ENCODE results near the gene SAAL1. TPM values are rescaled to one million over a fixed set of nuclear protein-coding genes. Genes with fewer than 3 reads are reported as not detected.

The SAAL1 gene, protein sequence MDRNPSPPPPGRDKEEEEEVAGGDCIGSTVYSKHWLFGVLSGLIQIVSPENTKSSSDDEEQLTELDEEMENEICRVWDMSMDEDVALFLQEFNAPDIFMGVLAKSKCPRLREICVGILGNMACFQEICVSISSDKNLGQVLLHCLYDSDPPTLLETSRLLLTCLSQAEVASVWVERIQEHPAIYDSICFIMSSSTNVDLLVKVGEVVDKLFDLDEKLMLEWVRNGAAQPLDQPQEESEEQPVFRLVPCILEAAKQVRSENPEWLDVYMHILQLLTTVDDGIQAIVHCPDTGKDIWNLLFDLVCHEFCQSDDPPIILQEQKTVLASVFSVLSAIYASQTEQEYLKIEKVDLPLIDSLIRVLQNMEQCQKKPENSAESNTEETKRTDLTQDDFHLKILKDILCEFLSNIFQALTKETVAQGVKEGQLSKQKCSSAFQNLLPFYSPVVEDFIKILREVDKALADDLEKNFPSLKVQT
- total RNA-seq, result 13.0 and 15.3 TPM in 2 replicates

DNA sequence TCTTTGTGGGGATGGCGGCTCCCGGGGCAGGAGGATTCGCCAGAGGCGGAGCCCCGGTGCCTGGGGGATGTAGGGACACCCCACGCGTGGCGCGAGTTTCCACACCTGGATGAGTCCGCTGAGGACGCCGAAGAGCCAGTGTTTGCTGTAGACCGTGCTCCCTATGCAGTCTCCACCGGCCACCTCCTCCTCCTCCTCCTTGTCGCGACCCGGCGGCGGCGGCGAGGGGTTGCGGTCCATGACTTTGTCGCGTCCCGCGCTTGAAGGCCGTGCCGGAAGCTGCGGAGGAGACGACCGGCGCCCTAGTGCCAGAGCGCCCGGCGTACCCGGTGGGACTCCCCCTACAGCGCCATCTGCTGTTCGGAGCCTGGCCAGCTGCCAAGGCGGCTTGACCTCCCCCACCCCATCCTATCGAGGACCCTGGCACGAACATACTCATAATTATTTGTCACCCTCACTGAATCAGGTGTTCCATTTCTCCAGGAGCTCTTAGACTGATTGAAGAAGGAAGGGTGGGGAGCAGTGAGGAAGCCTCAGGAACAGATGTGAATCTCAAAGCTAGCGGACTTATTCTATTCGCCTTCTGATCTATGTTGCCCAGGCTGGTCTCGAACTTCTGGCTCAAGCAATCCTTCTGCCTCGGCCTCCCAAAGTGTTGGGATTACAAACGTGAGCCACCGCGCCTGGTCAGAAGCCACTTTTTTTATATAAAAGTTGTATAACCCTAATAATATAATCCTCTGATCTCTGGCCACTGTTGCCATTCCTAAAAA lies at the start of gene SAAL1:
Gene SAAL1, minus strand, starts transcription at position 281 of the 773 bp plus-strand sequence. Its CDS starts 41 bp downstream, at position 240.

DNA sequence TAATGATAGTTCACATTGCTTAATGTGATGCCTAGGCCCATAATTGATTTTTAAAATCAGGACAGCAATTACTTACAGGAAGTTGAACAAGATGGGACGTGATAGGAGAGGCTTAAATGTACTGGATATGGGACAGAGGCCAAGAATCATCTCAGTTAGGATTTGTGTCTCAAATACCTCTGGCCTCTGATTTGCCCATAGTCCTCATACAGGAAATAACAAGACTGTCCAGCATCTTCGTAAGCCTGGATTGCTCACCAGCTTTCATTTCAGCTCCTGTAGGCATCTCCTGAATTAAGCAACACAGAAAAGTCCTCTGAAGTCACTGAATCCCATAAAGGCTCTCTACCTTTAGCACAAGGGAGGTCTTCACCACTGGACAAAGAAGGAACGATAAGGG lies 26.5 kb upstream of the SAAL1 start, which contains the start of gene MRGPRX3:
Gene MRGPRX3, plus strand, starts transcription at position 231 of the 400 bp plus-strand sequence. CDS start 4,632 bp downstream, outside the sequence.

DNA sequence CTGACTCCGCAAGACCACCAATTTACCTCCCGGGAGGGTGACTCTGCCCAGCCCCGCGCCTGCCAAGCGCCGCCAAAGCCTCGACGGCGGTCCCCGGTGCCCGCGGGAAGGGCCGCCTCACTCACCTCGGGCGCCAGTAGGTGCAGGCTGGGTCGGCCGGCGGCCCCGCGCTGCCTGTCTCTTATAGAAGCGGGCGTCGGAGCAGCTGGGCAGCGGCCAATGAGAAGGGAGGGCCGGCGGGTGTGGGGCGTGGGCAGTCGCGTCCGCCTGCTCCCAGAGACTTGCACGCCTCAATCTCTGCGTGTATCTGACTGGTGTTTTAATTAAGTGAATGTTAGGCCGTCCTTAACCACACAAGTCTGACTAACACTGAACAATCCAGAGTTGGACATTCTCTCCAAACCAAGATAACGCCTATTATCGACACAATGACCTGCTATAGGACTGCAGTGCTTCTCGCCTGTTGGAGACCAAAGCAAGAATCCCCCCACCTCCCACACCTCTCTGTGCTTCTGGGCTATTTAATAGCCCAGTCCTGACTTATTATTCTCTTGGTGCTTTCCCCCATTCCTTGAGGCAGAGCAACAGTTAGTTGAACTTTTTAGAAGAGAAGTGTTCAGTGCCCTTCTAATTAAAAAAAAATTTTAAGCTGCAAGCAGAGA lies 59.6 kb downstream of the SAAL1 start, which contains the start of gene TPH1:
Gene TPH1, minus strand, starts transcription at position 154 of the 662 bp plus-strand sequence. CDS start 5,507 bp downstream, outside the sequence.

Other genes starting within 250 kb of the SAAL1 start
- 25.3 and 26.2 TPM in 2 replicates for gene SERGEF, start 93.0 kb downstream of the SAAL1 start, total RNA-seq
- under 0.01 TPM in 2 replicates for gene TPH1, start 59.8 kb downstream of the SAAL1 start, total RNA-seq
- 2.4 TPM in 1 of 2 replicates, not detected in the other for gene MRGPRX3, start 26.5 kb upstream of the SAAL1 start, total RNA-seq
- gene MRGPRX4, start 66.8 kb upstream of the SAAL1 start, total RNA-seq, result not detected in 2 replicates
- gene SAA4, start 130.7 kb upstream of the SAAL1 start, total RNA-seq, result 1.9 TPM in 1 of 2 replicates, not detected in the other
- gene SAA2, start 142.6 kb upstream of the SAAL1 start, total RNA-seq, result 2.1 and 54.2 TPM in 2 replicates
- gene SAA1, start 160.2 kb upstream of the SAAL1 start, total RNA-seq, result 3.2 and 53.7 TPM in 2 replicates
- gene HPS5, start 216.1 kb upstream of the SAAL1 start, total RNA-seq, result 49.0 and 59.8 TPM in 2 replicates
- 80.2 and 89.1 TPM in 2 replicates for gene GTF2H1, start 216.5 kb upstream of the SAAL1 start, total RNA-seq

All from tracheal epithelial cell (primary cell).